Measurements from ENCODE around the gene TBRG4.

The TBRG4 gene

GRCh38 chr7:45061806-45062425 is 49.6 kb downstream of the TBRG4 start:
- TF ChIP-seq, protein P1, sequence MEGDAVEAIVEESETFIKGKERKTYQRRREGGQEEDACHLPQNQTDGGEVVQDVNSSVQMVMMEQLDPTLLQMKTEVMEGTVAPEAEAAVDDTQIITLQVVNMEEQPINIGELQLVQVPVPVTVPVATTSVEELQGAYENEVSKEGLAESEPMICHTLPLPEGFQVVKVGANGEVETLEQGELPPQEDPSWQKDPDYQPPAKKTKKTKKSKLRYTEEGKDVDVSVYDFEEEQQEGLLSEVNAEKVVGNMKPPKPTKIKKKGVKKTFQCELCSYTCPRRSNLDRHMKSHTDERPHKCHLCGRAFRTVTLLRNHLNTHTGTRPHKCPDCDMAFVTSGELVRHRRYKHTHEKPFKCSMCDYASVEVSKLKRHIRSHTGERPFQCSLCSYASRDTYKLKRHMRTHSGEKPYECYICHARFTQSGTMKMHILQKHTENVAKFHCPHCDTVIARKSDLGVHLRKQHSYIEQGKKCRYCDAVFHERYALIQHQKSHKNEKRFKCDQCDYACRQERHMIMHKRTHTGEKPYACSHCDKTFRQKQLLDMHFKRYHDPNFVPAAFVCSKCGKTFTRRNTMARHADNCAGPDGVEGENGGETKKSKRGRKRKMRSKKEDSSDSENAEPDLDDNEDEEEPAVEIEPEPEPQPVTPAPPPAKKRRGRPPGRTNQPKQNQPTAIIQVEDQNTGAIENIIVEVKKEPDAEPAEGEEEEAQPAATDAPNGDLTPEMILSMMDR (conservative IDR thresholded peaks at IDR 0.05) = no peak
- no peak overlapping the region for H3K27ac ChIP-seq

DNA sequence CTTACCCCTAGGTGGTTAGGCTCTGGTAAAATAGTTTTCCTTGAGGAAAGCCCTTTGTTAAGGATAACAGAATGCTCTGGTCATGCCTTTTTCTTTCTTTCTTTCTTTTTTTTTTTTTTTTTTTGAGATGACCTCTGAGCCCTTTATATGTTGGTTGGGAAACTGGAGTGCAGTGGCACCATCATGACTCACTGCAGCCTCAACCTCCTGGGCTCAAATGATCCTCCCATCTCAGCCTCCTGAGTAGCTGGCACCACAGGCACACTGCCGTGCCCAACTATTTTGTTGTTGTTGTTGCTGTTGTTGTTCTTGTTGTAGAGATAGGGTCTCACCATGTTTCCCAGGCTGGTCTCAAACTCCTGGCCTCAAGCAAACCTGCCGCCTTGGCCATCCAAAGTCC is 50.1 kb downstream of the TBRG4 start:
- TF ChIP-seq, protein P1 (conservative IDR thresholded peaks at IDR 0.05) = no peak
- no peak overlapping the region for H3K27ac ChIP-seq

DNA sequence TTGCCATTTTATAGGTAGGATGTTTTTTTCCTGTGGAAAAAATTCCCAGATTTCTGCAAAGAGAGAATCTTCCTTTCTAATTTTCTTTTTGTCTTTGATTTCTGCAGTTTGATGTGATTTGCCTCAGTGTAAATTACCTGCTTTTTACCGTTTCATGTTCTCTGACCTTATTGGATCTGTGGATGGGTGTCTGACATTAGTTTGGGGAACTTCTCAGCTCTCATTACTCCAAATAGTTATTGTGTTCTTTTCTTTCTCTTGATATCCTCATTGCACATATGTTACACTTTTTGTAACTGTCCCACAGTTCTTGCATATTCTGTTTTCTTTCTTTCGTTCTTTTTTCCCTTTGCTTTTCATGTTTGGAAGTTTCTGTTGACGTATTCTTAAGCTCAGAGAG is 51.2 kb downstream of the TBRG4 start:
- no peak overlapping the region for H3K27ac ChIP-seq

GRCh38 chr7:45057878-45058277 is 53.6 kb downstream of the TBRG4 start:
- TF ChIP-seq, protein P1 (conservative IDR thresholded peaks at IDR 0.05) = no peak
- no peak overlapping the region for H3K27ac ChIP-seq

More for the DNA sequence above, 51.2 kb downstream of the TBRG4 start:
- TF ChIP-seq, protein P1 (conservative IDR thresholded peaks at IDR 0.05) = no peak

DNA sequence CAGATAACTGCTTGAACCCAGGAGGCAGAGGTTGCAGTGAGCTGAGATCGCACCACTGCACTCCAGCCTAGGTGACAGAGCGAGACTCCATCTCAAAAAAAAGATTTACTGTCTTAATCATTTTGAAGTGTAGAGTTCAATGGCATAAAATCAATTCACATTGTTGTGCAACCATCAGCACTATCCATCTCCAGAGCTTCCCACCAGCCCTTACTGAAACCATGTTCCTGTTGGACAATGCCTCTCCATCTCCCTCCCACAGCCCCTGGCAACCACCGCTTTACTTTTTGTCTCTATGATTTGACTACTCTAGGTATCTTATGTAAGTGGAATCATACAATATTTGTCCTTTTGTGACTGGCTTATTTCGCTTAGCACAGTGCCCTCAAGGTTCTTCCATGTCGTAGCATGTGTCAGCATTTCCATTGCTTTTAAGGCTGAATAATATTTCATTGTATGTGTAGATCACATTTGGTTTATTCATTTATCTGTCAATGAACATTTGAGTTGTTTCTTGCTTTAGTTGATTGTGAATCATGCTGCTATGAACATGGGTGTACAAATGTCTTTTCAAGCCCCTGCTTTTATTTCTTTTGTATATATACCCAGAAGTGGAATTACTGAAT is 55.8 kb downstream of the TBRG4 start:
- H3K27ac ChIP-seq = no peak overlapping the region
- TF ChIP-seq, protein P1 (conservative IDR thresholded peaks at IDR 0.05) = no peak

DNA sequence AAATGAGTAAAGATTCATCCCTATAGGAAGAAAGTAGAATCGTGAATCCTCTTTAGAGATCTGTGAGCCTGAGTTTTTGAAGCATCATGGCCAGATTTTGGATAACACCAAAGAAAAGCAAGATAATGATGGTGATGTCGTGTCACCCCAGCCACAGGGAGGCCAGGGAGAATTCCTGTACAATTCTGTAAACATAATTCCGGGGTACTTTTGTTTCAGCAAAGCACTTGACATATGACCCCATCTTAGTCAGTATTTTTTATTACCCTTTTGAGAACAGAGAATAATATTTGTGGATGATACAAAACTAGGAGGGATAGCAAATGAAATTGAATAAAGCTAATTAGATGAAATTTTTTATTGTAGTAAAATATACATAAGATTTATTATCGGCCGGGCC is 56.5 kb downstream of the TBRG4 start:
- TF ChIP-seq, protein P1 (conservative IDR thresholded peaks at IDR 0.05) = no peak
- H3K27ac ChIP-seq = no peak overlapping the region

DNA sequence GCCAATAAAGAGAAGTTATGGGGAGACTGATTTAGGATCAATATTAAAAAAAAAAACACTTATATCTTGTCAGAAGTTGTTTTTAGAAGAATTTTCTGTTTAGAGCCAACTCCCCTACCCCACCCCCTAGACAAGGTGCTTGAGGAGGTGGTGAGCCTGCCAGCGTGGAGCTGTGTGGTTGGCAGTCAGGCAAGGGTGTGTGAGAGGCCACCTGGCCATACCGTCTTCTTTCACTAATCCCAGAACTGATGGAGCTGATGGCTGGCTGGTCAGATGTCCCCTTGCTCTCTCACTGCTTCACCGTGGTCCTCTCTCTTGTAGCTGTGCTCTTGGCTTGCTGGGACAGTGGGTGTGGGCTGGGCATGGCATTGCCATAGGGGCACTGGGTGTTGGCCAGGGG is 57.1 kb downstream of the TBRG4 start:
- H3K27ac ChIP-seq = no peak overlapping the region
- TF ChIP-seq, protein P1 (conservative IDR thresholded peaks at IDR 0.05) = no peak

All from VCaP (cell line).